GM19328 (cell line): Measurements from ENCODE around the gene PRPSAP2.
"Not testable (repeated sequence)": the region's sequence is repeated elsewhere in the genome, so short reads cannot be mapped to it uniquely, and the experiment has no call there.

Source experiments
- ATAC-seq: cut with Tn5 transposase; IDR thresholded peaks from one replicate; pipeline ENCODE4 v1.9.1; 2021; ENCODE audit warnings: mild to moderate bottlenecking, moderate library complexity; ENCODE audit not compliant: unreplicated experiment

Gene PRPSAP2

GRCh38 chr17:18857864-18858566 is at the start of gene PRPSAP2:
PRPSAP2 (plus strand) TSS chr17:18858131; CDS start chr17:18865834, 7,703 bp downstream.
- peak; percentile 56 for ATAC-seq

- not testable (repeated sequence) for ATAC-seq
Measured at GRCh38 chr17:18815924-18816323, 42.0 kb upstream of the PRPSAP2 start.

DNA sequence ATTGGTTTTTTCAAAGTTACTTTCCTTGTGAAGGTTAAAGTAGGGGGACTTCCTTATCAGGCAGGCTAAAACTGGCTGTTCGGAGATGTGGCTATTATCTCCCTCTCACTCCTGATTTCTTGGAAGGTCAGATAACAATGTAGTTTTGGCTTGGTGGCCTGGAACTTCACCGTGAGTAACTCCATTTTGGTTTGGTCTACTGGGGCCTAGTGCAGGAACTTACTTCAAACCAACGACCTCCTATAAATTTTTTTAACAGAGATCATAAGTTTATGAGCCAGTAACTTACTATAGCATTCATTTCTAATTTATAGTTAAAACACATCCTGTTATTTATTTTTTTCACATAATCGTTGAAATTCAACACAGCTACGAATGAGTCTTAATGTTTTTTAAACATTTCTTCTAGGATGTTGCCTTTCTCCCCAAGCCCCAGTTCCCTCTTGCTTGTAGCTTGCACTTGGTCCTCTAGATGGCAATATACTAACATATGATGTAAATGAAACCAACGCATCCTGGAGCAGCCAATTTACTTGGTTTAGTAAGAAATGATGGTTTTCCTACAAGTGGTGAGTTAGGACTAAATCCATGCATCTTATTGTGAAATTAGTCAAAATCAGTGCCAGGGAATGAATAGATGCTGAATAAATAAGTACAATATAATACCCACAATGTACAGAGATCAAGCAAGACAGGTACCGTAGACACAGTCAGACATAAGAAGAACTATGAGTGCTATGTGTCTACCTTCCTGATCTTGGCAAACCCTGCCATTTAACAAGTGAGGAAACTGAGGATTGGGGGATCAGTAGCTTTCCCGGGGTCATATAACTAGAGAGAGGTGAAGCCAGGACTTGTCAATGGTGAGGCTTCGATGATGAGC is 41.2 kb upstream of the PRPSAP2 start:
- not testable (repeated sequence) for ATAC-seq

DNA sequence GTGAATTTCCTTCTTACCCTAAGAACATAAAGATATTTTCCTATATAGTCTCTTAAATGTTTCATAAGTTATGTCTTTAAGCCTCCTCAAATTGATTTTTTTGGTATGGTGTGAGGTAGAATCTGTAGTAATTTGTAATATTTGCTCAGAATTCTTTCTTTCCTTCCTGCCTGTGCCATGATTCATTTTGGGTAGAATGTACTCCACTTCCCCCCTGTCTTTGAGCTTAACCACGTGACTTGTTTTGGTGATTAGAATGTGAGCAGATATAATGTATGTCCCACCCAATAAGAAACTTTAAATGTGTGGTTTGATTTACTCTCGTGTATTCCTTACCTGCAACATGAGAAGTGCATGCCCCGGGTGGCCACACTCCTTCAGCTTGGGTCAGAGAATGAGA is 36.5 kb upstream of the PRPSAP2 start:
- not testable (repeated sequence) for ATAC-seq

DNA sequence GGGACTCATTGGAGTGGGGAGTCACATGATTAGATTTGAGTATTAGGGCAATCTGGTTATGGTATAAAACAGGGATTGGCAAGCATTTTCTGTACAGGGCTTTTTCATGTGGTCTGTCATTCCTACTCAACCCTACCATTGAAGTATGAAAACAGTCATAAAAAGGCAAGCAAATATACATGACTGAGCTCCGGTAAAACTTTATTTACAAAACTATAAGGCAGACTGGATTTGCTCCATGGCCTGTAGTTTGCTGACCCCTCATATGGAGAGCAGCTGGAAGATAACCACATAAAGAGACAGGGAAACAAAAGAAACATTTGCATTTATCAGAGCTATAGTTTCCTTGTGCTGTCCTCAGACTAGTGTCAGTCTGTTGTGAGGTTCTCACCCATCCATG is 30.3 kb upstream of the PRPSAP2 start:
- ATAC-seq = not testable (repeated sequence)

- ATAC-seq = no peak
Measured at GRCh38 chr17:18848501-18848900, 9.4 kb upstream of the PRPSAP2 start.

- no peak for ATAC-seq
Measured at GRCh38 chr17:18850679-18851078, 7.3 kb upstream of the PRPSAP2 start.

- no peak for ATAC-seq
Measured at GRCh38 chr17:18851201-18851600, 6.7 kb upstream of the PRPSAP2 start.

DNA sequence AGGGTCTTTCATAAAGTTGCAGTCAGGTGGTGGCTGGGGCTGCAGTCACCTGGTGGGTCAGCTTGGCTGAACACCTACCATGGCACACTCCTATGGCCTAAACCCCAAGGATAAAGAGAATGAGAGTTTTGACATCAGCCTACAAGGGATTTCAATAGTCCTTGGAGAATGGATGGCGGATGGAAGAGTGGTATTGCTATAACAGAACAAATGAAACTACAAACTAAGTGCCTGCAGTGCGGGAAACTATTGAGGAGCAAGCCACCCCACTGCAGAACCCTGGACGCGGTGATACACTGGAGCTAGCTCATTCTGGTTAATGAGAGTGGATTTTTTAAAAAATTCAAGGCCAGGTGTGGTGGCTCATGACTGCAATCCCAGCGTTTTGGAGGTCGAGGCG is 3.0 kb upstream of the PRPSAP2 start:
- no peak for ATAC-seq

GRCh38 chr17:18855831-18856569 is 1.9 kb upstream of the PRPSAP2 start:
- peak; percentile 60 for ATAC-seq

- no peak for ATAC-seq
Measured at GRCh38 chr17:18856570-18856915, 1.4 kb upstream of the PRPSAP2 start.

- no peak for ATAC-seq
Measured at GRCh38 chr17:18858567-18859245, 775 bp downstream of the PRPSAP2 start.

DNA sequence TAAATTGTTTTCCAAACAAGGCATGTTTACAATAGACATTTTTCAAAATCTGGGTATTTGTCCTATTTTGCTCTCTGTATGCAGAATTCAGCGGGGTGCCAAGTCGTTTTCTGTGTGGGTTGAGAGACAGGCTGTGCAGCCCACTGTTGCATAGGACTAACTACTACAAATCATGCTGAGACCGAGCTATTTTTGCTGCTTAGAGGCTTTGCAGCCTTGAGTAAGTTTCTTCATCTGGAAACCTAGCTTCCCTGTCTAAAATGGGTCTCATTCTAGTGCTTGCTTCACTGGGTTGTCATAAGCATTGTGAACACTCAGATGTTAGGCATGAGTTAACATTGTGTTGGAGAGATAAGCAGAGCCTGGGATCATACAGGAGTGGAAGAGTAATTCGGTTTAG is 1.3 kb downstream of the PRPSAP2 start:
- ATAC-seq = no peak

DNA sequence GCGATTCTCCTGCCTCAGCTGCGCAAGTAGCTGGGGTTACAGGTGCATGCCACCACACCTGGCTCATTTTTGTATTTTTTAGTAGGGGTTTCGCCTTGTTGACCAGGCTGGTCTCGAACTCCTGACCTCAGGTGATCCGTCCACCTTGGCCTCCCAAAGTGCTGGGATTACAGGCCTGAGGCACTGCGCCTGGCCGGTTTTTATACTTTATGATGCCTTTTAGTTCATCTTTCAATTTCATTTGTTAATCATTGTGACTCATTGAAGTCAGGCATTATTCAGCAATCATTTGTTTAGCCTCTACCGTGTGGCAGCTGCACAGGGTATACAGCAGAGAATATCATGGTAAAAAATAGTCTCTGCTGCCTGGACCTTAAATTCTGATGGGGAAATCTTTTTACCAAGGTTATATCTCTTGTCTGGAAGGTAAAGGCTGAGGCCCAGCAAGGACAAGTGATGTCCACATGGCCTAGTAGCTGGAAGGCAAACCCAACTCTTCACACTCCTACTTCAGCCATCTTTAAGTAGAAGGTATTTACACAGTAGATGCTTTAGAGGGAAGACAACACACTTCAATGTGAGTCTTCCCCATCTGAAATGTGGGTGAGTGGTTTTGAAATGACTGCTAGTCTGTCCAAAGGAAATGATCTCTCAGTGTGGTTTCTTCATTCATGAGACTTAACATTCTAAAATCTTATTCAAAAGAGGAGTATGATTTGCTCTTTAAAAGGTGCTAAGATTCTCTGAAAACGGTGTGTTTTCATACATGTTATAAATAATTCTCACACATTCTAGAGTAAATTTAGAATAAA is 2.4 kb downstream of the PRPSAP2 start:
- no peak for ATAC-seq

DNA sequence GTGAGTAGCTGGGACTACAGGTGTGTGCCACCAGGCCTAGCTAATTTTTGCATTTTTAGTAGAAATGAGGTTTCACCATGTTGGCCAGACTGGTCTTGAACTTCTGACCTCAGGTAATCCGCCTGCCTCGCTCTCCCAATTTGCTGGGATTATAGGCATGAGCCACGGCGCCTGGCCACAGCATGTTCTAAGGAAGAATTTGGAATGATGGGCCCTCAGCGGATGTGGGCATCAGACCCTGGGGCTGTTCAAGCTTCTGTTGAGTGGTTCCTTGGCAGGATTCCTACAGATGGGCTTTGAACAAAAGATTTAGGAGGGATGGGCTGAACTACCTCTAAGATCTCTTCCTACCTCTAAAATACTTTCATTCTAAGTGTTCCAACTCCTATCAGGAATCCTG is 4.1 kb downstream of the PRPSAP2 start:
- no peak for ATAC-seq

DNA sequence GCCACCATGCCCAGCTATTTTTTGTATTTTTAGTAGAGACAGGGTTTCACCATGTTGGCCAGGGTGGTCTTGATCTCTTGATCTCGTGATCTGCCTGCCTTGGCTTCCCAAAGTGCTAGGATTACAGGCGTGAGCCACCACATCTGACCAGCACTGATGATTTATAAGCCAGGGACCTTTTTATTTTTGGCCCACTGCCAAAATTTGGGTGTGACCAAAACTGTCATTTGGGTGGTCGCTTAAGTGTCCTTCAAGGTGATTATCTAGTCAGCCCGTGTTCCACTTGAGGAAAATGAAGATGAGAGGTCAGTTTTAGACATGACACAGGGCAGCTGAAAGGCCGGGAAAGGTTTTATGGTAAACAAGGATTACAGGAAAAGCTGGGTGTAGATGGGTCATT is 7.1 kb downstream of the PRPSAP2 start:
- ATAC-seq = not testable (repeated sequence)

DNA sequence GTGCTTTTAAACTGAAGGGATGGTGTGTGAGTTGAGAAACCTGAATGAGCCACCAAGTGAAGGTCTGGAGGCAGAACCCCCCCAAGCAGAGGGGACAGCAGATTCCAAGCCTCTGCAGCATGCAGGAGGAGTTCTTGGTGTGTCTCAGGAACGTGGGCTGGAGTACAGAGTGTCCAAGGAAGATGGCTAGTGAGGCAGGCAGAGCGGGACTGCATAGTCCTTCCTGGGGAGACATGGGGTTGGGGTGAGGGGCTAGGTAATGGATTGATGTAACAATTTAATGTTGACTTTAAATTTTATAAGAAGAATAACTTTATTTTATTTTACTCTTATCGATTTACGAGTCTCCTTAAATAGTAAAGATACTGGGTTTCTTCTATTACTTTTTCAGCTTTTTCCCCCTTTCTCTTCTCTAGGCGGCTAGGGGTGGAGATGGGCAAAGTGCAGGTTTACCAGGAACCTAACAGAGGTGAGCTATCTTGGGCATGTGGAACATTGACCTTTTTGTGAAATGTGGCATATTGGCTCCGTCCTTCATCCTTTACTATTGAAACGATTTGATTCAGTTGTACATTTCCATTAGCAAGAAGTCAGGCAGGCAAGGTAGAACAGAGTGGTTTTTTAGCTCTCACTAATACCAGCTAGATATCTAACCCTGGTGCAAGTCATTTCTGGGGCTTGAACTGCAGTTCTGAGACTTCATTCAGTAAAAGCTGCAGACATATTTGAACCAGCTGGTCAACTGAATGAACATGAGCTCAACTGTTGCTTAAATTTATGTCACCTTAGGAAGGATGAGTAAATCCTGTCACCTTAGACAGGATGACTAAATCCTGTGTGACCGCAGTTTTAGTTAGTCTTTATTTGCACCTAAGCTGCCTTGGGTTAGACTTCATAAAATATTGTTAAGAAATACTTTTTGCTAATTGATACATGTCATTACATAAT is 9.2 kb downstream of the PRPSAP2 start:
- no peak for ATAC-seq

DNA sequence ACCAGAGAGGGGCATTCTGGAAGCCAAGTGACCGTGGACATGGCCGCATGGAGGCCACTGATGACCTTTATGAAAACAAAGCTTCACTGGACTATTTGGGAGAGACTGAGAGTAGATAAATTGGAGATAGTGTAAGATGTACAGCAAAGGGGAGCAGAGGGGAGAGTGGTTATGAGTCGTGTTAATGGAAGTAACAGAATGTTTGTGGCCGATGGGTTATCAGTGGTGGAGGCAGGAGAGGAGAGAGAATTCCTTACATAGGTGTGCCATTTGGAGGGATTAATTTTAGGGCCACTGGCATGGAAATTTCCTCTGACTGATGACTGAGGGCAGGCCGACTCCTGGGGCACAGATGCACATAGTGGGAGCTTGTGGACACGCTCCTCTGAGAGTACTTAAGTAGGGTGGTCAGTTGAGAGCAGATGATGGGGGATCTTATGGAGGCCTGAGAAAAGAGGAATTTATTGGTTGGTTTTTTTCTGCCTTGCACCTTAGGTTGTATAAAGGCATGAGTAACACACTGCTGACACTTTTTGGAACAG is 19.2 kb downstream of the PRPSAP2 start:
- no peak for ATAC-seq
